Glutamatergic neuron (in vitro differentiated cells): ENCODE data around the gene AZU1. TPM values are rescaled to one million over a fixed set of nuclear protein-coding genes. Genes with fewer than 3 reads are reported as not detected.
A peak's percentile ranks its signal among the peaks of the same experiment; 100 is the strongest.

Experiments used
- DNase-seq: peaks from one replicate; pipeline ENCODE4 v3.0.0; 2022
- H3K27ac Mint-ChIP-seq: one replicate; pipeline ENCODE4 v1.8.0; 2020; ENCODE audit warnings: mild to moderate bottlenecking, mixed read lengths, inconsistent platforms; ENCODE audit not compliant: unreplicated experiment
- H3K27me3 Mint-ChIP-seq: one replicate; pipeline ENCODE4 v1.8.0; 2020; ENCODE audit warnings: mild to moderate bottlenecking, moderate library complexity, mixed read lengths, inconsistent platforms; ENCODE audit not compliant: unreplicated experiment
- H3K36me3 Mint-ChIP-seq: one replicate; pipeline ENCODE4 v1.8.0; 2020; ENCODE audit warnings: mild to moderate bottlenecking, mixed read lengths, inconsistent platforms; ENCODE audit not compliant: unreplicated experiment
- H3K4me1 Mint-ChIP-seq: one replicate; pipeline ENCODE4 v1.8.0; 2020; ENCODE audit warnings: mild to moderate bottlenecking, low read depth, mixed read lengths, inconsistent platforms; ENCODE audit not compliant: unreplicated experiment
- H3K4me3 Mint-ChIP-seq: one replicate; pipeline ENCODE4 v1.8.0; 2020; ENCODE audit warnings: mild to moderate bottlenecking, mixed read lengths, inconsistent platforms; ENCODE audit not compliant: unreplicated experiment
- H3K9me3 Mint-ChIP-seq: one replicate; pipeline ENCODE4 v1.8.0; 2020; ENCODE audit warnings: mild to moderate bottlenecking, moderate library complexity, mixed read lengths, inconsistent platforms; ENCODE audit not compliant: unreplicated experiment
- total RNA-seq: library from RNA; stranded (reverse); fragmentation: NEBNext Ultra II Directional; extraction: Animal tissue kit (Norgen Biotek cat#: 25700); gene quantifications from one replicate; pipeline ENCODE4 v1.2.1, GENCODE V29; 2021; ENCODE audit not compliant: unreplicated experiment
- TF ChIP-seq, protein P1 (sequence below): fragments of 200-600 bp; sonication (generic); IDR thresholded peaks from one replicate; pipeline ENCODE4 v1.5.0; 2021; ENCODE audit not compliant: partially characterized antibody, unreplicated experiment

Gene AZU1
- total RNA-seq, 1 donor from 2014 or later, result 2.2 TPM

DNA sequence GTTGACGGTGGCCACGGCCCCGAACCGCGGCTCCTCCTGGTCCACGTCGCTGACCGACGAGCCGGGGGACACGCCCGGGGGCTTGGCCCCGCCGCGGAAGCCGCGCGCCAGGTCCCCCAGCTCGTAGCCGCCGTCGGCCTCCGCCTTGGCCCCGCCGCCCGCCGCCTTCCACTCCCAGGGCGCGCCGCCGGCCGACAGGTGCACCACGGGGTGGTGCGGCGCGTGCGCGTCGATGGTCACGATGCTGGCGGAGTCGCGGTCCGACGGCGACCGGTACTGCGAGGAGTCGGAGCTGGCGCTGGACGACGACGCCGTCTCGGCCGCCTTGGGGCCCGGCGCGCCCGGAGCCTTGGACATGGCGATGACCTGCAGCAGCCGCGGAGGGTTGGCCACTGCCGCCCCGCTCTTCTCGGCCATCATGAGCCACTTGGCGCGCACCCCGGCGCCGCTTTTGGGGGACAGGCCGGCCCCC, 14.9 kb upstream of the AZU1 start:
- TF ChIP-seq, protein P1, sequence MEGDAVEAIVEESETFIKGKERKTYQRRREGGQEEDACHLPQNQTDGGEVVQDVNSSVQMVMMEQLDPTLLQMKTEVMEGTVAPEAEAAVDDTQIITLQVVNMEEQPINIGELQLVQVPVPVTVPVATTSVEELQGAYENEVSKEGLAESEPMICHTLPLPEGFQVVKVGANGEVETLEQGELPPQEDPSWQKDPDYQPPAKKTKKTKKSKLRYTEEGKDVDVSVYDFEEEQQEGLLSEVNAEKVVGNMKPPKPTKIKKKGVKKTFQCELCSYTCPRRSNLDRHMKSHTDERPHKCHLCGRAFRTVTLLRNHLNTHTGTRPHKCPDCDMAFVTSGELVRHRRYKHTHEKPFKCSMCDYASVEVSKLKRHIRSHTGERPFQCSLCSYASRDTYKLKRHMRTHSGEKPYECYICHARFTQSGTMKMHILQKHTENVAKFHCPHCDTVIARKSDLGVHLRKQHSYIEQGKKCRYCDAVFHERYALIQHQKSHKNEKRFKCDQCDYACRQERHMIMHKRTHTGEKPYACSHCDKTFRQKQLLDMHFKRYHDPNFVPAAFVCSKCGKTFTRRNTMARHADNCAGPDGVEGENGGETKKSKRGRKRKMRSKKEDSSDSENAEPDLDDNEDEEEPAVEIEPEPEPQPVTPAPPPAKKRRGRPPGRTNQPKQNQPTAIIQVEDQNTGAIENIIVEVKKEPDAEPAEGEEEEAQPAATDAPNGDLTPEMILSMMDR, result no peak
- peaks cover 8% of the 10 kb centered on the region for H3K36me3 Mint-ChIP-seq
- no peak overlapping the region for H3K27ac Mint-ChIP-seq
- peaks cover 1% of the 10 kb centered on the region for H3K4me1 Mint-ChIP-seq
- peaks cover 29% of the 10 kb centered on the region for H3K9me3 Mint-ChIP-seq
- no peak overlapping the region for H3K4me3 Mint-ChIP-seq
- DNase-seq, result no peak
- H3K27me3 Mint-ChIP-seq, result peaks cover 29% of the 10 kb centered on the region

DNA sequence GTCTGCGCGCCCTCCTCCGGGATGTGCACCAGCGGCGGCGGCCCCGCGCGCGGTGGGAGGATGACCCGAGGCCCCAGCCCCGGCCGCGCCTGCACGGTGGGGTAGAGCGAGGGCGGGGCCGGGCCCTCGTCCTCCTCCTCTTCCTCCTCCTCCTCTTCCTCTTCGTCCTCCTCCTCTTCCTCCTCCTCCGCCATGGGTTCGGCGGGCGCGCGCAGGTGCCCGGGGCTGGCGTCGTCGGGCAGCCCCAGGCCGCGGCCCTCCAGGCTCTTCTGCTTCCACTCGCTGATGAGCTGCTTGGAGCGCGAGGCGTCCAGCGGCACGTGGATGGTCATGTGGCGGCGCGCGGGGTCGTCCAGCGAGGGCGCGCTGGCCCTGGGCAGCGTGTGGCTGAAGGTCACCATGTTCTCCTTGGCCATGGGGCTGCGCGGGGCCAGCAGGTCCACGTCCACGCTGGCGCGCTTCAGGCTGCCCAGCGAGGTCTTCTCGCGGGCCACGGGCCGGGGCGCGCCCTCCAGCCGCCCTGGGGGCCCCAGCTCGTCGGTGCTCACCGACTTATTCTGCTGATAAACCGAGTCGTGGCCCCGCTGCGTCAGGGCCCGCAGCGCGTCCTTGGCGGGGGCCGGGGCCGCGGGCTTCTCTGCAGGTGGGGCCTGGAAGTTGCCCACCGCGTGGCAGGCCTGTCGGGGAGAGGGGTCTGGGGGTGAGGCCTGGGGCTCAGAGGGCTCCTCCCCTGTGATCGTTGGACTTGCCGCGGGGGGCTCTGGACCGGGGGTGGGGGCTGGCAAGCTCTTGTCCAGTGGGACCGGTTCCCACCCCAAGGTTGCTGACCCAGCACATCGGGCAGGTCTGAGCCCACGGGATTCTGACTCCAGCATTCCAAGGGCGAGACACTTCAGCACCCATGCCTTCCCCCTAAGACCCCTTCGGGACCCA, 14.2 kb upstream of the AZU1 start:
- TF ChIP-seq, protein P1, result no peak
- peaks cover 27% of the 10 kb centered on the region for H3K27me3 Mint-ChIP-seq
- H3K4me3 Mint-ChIP-seq, result no peak overlapping the region
- H3K9me3 Mint-ChIP-seq, result peaks cover 26% of the 10 kb centered on the region
- no peak overlapping the region for H3K27ac Mint-ChIP-seq
- no peak for DNase-seq
- H3K4me1 Mint-ChIP-seq, result no peaks in the 10 kb centered on the region
- peaks cover 7% of the 10 kb centered on the region for H3K36me3 Mint-ChIP-seq

DNA sequence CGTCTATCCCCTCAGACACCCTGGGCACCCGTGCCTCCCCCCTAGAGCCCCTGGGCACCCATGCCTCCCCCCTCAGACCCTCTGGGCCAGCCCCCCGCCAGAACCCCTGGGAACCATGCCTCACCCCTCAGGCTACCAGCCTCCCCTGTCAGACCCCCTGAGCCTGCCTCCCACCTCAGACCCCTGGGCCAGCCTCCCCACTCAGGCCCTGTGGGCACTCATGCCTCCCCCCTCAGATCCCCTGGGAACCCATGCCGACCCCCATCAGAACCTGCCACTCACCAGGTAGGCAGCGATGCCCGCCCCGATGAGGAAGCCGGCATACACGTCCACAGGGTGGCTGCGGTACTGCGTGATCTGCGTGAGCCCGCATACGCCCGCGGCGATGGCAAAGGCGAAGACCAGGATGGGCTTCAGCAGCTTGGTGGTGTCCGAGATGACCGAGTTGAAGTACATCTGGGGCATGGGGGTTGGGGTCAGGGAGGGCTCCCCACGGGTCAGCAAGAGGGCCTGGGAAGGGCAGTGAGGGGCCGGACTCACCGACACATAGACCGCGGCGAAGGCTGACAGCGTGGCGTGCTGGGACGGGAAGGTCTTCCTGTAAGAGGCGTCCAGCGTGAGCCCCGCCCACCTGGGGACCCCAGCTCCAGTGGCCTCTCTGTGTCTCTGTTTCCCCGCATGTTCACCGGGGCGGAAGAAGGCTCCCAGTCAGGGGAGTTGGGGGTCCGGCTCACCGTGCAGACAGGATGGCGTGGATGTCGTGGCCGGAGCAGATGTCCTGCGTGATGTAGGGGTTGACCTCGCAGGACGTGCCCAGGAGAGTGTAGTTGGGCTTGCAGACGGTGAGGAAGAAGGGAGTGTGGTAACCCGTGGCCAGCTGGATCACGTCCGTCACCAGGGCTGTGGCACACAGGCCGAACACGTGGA, 13.2 kb upstream of the AZU1 start:
- Mint-ChIP-seq H3K27me3 (peaks cover 27% of the 10 kb centered on the region), H3K27ac (peak overlapping the region; percentile 59), H3K4me3 (no peak overlapping the region)

DNA sequence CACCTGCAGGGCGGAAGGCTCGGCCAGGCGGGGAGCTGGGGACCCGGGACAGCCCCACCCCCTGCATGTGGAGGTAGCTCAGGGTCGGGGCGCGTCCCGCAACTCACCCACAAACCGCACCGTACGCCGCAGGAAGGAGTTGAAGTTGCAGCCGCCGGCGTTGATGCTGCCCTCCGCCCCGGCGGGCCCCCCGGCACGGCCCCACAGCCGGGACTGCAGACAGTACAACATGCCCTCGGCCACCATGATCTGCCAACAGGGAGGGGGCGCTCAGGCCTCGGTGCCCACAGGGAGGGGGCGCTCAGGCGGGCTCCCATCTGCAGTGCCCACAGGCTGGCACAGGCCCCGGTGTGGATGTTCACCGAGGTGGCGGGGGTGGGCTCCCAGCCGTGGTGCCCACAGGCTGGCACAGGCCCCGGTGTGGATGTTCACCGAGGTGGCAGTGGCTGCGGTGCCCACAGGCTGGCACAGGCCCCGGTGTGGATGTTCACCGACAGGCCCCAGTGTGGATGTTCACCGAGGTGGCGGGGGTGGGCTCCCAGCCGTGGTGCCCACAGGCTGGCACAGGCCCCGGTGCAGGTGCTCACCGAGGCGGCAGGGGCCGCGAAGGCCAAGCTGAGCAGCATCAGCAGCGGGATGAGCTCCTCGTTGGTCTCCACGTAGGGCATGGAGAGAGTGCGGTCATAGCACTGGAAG, 12.4 kb upstream of the AZU1 start:
- no peak overlapping the region for H3K27ac Mint-ChIP-seq
- H3K36me3 Mint-ChIP-seq, result peaks cover 7% of the 10 kb centered on the region
- no peak overlapping the region for H3K4me3 Mint-ChIP-seq
- DNase-seq, result no peak
- H3K4me1 Mint-ChIP-seq, result no peaks in the 10 kb centered on the region
- H3K27me3 Mint-ChIP-seq, result peaks cover 23% of the 10 kb centered on the region
- peaks cover 25% of the 10 kb centered on the region for H3K9me3 Mint-ChIP-seq
- TF ChIP-seq, protein P1, result no peak

More for the DNA sequence above, 13.2 kb upstream of the AZU1 start:
- no peak for DNase-seq
- Mint-ChIP-seq H3K4me1 (no peaks in the 10 kb centered on the region), H3K9me3 (peaks cover 26% of the 10 kb centered on the region), H3K36me3 (peaks cover 7% of the 10 kb centered on the region)
- TF ChIP-seq, protein P1, result no peak
